Rectal smooth muscle tissue (tissue), 1 donor: ENCODE data around the gene MACROD2.

Experiments used
- H3K27ac ChIP-seq: one replicate; pipeline ENCODE4 v1.7.0; 2013; ENCODE audit warnings: low read depth, low read length, inconsistent platforms
- H3K27me3 ChIP-seq: one replicate; pipeline ENCODE4 v1.7.0; 2013; ENCODE audit warnings: low read length; ENCODE audit not compliant: control insufficient read depth, insufficient read depth
- H3K36me3 ChIP-seq: one replicate; pipeline ENCODE4 v1.7.0; 2013; ENCODE audit warnings: low read length; ENCODE audit not compliant: control insufficient read depth, insufficient read depth
- H3K4me1 ChIP-seq: one replicate; pipeline ENCODE4 v1.7.0; 2013; ENCODE audit warnings: low read length; ENCODE audit not compliant: control insufficient read depth, insufficient read depth
- H3K4me3 ChIP-seq: one replicate; pipeline ENCODE4 v1.7.0; 2013; ENCODE audit warnings: low read length
- H3K9ac ChIP-seq: one replicate; pipeline ENCODE4 v1.7.0; 2013; ENCODE audit warnings: low read length

The MACROD2 gene

DNA sequence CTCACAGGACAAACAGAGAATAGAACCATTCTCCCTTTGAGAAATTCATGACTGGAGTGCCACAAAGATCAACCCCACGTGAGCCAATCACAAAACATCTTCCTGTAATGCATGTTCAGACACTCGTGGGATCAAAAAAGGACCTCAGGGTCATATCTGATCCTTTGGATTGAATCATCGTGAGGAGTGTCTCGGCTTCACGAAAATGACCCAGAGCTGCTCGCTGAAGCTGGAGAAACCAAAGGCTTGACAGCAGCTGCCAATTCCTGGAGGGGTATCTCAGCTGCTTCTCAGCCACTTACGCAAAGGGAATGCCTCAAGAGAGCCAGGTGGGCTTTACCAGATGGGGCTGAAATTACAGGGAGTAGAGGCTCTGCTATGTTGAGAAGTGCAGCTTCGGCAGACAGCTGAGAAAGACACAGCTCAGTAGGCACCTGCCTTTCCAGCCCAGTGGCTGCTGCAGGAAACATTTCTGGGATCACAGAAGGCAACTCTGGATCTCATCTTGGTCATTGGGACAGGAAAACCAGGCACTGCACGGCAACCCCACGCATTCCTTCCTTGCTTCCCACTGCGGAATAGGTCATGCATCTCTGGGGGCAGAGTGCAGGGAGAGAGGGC is 1764.8 kb downstream of the MACROD2 start:
- H3K4me3 ChIP-seq: peak overlapping the region; percentile 1
- H3K36me3 ChIP-seq: no peaks in the 10 kb centered on the region
- H3K4me1 ChIP-seq: peaks cover 11% of the 10 kb centered on the region
- no peak overlapping the region for H3K27ac ChIP-seq
- H3K9ac ChIP-seq: no peak overlapping the region
- no peaks in the 10 kb centered on the region for H3K27me3 ChIP-seq

- Histone ChIP-seq H3K27me3 (no peaks in the 10 kb centered on the region), H3K4me3 (no peak overlapping the region), H3K27ac (no peak overlapping the region), H3K9ac (no peak overlapping the region), H3K36me3 (no peaks in the 10 kb centered on the region), H3K4me1 (peaks cover 11% of the 10 kb centered on the region)
These were observed 1768.0 kb downstream of the MACROD2 start for GRCh38 chr20:15763366-15763765.

GRCh38 chr20:15767586-15767985 is 1772.3 kb downstream of the MACROD2 start:
- no peaks in the 10 kb centered on the region for H3K36me3 ChIP-seq
- no peak overlapping the region for H3K4me3 ChIP-seq
- H3K27me3 ChIP-seq: no peaks in the 10 kb centered on the region
- no peaks in the 10 kb centered on the region for H3K4me1 ChIP-seq
- H3K9ac ChIP-seq: no peak overlapping the region
- H3K27ac ChIP-seq: no peak overlapping the region

GRCh38 chr20:15767999-15768741 is 1772.9 kb downstream of the MACROD2 start:
- no peaks in the 10 kb centered on the region for H3K27me3 ChIP-seq
- H3K4me1 ChIP-seq: no peaks in the 10 kb centered on the region
- H3K36me3 ChIP-seq: no peaks in the 10 kb centered on the region
- no peak overlapping the region for H3K27ac ChIP-seq
- H3K9ac ChIP-seq: no peak overlapping the region
- no peak overlapping the region for H3K4me3 ChIP-seq

DNA sequence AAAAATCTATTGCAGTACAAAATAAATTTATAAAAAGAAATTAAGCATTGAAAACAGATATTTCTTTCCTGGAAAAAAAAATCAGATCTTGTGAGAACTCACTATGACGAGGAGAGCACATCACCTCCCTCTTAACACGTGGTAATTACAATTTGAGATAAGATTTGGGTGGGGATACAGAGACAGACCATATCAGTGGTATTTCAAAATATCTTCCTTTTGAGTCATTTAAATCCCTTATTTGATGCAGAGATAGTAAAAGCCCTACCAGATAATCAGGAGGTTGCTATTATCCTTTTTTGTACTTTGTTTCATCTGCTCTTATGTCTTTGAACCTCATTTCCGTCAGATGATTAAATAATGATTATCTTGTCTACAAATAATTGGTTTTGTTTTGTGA is 1777.5 kb downstream of the MACROD2 start:
- Histone ChIP-seq H3K9ac (no peak overlapping the region), H3K36me3 (no peaks in the 10 kb centered on the region), H3K4me1 (no peaks in the 10 kb centered on the region), H3K4me3 (no peak overlapping the region), H3K27ac (no peak overlapping the region), H3K27me3 (no peaks in the 10 kb centered on the region)

DNA sequence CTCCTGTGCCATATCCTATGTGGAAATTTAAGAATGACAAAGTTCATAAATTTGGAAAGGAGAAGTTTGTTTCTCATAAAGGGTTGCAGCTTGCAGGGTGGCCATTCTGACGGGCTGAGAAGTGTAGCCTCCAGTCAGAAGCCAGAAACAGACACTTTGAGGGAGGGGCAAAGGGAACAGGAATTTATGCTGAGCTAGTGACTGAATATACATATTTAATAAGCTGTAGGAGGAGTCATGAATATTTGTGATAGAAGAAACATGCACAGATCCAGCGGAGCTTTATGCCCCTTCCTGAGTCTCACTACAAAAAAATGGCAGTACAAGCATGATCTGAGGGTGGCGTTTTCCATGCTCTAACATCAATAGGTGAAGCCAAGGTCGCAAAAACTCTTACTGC is 1779.6 kb downstream of the MACROD2 start:
- H3K27ac ChIP-seq: no peak overlapping the region
- no peak overlapping the region for H3K9ac ChIP-seq
- H3K27me3 ChIP-seq: no peaks in the 10 kb centered on the region
- H3K4me1 ChIP-seq: no peaks in the 10 kb centered on the region
- H3K36me3 ChIP-seq: no peaks in the 10 kb centered on the region
- H3K4me3 ChIP-seq: no peak overlapping the region

- H3K36me3 ChIP-seq: no peaks in the 10 kb centered on the region
- no peaks in the 10 kb centered on the region for H3K27me3 ChIP-seq
- H3K27ac ChIP-seq: no peak overlapping the region
These were observed 1781.6 kb downstream of the MACROD2 start for GRCh38 chr20:15776770-15777466.

GRCh38 chr20:15784020-15784419 is 1788.7 kb downstream of the MACROD2 start:
- H3K4me1 ChIP-seq: no peaks in the 10 kb centered on the region
- no peaks in the 10 kb centered on the region for H3K27me3 ChIP-seq
- H3K9ac ChIP-seq: no peak overlapping the region
- no peak overlapping the region for H3K4me3 ChIP-seq
- no peaks in the 10 kb centered on the region for H3K36me3 ChIP-seq
- H3K27ac ChIP-seq: no peak overlapping the region

More at GRCh38 chr20:15776770-15777466, 1781.6 kb downstream of the MACROD2 start:
- Histone ChIP-seq H3K4me1 (no peaks in the 10 kb centered on the region), H3K4me3 (no peak overlapping the region), H3K9ac (no peak overlapping the region)

DNA sequence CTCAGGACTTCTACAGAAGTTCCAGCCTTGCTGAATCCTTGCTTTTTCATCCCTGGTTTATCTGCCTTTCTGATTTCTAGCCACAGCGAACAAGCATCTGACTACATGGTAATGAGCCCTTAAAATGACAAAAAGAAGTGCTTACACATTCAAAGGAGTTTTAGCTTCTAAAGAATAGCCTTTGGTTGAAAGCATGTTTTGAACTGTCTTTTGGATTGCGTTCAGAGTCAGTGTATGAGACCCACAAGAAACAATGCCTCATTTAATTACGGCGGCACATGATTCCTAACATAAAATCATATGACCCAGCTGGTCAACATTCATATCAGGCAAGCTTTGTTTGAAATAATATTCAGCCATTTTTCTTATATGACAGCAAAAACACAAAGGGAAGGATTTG is 1793.8 kb downstream of the MACROD2 start:
- Histone ChIP-seq H3K4me3 (no peak overlapping the region), H3K4me1 (no peaks in the 10 kb centered on the region), H3K27me3 (no peaks in the 10 kb centered on the region), H3K36me3 (no peaks in the 10 kb centered on the region), H3K9ac (no peak overlapping the region), H3K27ac (no peak overlapping the region)

GRCh38 chr20:15792855-15793254 is 1797.5 kb downstream of the MACROD2 start:
- Histone ChIP-seq H3K27me3 (no peaks in the 10 kb centered on the region), H3K4me1 (no peaks in the 10 kb centered on the region), H3K27ac (no peak overlapping the region), H3K36me3 (no peaks in the 10 kb centered on the region), H3K4me3 (no peak overlapping the region), H3K9ac (no peak overlapping the region)

- Histone ChIP-seq H3K9ac (no peak overlapping the region), H3K4me3 (no peak overlapping the region), H3K36me3 (no peaks in the 10 kb centered on the region), H3K27ac (no peak overlapping the region), H3K27me3 (no peaks in the 10 kb centered on the region), H3K4me1 (no peaks in the 10 kb centered on the region)
These were observed 1799.1 kb downstream of the MACROD2 start for GRCh38 chr20:15794409-15794808.

DNA sequence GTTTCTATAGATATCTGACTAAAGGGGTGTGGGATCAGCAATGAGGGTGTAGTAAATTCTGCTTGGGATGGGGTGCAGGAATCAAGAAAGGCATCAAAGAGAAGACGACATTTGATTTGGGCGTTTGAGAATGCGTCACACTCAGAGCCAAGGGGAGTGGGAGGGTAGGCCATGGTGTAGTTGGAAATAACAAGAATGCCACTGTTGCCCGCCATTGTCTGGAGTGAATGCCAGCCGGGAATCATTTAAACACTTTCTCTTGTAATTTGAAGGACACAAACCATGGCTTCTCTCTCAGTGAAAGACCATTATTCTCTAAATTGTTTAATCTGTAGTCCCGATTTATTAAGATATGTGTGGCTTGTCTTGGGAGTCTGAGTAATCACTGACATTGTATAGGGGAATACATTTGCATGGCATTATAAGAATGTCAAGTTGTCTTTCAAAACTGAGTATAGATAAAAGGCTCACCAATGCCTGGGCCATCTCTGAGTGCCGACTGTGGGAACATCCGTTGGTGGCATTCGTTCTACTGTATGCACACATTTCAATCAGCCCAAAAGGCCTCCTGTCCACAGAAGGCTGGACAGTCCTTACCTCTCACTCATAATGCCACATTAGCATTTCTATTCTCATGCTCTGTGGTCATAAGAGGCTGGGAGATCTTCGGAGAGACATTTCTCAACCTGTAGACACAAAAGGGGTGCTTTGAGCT is 1800.1 kb downstream of the MACROD2 start:
- no peaks in the 10 kb centered on the region for H3K4me1 ChIP-seq
- H3K27me3 ChIP-seq: no peaks in the 10 kb centered on the region
- H3K27ac ChIP-seq: no peak overlapping the region
- no peaks in the 10 kb centered on the region for H3K36me3 ChIP-seq
- H3K9ac ChIP-seq: no peak overlapping the region
- no peak overlapping the region for H3K4me3 ChIP-seq
